Kidney epithelial cell (primary cell): Measurements from ENCODE around the gene ACKR3. TPM values are rescaled to one million over a fixed set of nuclear protein-coding genes. Genes with fewer than 3 reads are reported as not detected.

Experiments
- DNase-seq: peaks from one replicate; pipeline ENCODE4 v3.0.0-alpha.2; 2010; ENCODE audit warnings: low read depth
- H3K27me3 ChIP-seq: 2 replicates; pipeline ENCODE4 v1.6.0; 2011; ENCODE audit warnings: low read length; ENCODE audit not compliant: control insufficient read depth, insufficient read depth
- H3K36me3 ChIP-seq: 2 replicates; pipeline ENCODE4 v1.5.1; 2011; ENCODE audit warnings: low read length; ENCODE audit not compliant: control insufficient read depth, insufficient read depth
- H3K4me3 ChIP-seq: 2 replicates; pipeline ENCODE4 v1.5.1; 2011; ENCODE audit warnings: low read depth, mild to moderate bottlenecking, control low read depth, low read length
- total RNA-seq: library from RNA; depleted of rRNA; stranded (reverse); fragments of >200 nt; gene quantifications from 2 replicates; pipeline ENCODE4 v1.2.3, GENCODE V29; 2015
- TF ChIP-seq, protein P1 (sequence below): IDR thresholded peaks from 2 replicates; pipeline ENCODE4 v1.5.1; 2011; ENCODE audit warnings: mild to moderate bottlenecking, moderate library complexity, low read length, control low read depth, inconsistent platforms; ENCODE audit not compliant: insufficient read depth, poor library complexity, severe bottlenecking

Gene ACKR3
- total RNA-seq, 1 donor from 2014 or later: 1.2 TPM

DNA sequence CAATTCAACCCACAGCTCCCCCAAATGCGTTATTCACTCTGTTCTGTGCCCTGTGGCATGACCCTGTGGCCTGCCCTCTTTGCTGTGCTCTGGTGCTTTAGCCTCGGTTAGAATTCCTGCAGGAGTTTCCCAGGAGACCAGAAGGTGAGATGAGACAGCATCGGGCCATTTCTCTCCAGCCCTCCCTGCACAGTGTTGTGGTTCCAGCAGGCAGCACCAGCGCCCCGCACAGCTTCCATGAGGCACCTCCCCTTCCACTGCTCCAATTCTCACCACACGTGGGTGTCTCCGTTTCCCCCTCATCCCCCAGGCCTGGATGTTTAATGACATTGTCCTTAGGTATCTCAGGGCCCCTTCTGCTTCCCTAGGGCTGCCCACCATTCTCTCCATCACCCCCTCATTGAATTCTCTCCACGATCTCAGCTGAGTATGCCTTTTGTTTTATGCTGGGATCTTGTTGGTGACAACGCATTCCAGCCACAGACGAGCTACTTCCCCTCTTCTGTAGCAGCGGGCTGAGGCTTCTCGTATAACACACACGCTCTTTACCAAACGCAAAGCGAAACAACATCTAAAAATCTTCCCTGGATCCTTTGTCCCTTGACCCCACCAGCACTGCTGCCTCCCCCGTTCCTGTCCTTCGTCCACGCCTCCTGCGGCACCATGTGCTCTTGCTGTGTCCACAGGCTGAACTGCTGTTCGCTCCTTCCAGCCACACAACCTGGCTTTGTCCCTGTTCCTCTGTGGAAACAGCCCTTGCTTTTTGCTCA is 35.1 kb downstream of the ACKR3 start:
- TF ChIP-seq, protein P1, sequence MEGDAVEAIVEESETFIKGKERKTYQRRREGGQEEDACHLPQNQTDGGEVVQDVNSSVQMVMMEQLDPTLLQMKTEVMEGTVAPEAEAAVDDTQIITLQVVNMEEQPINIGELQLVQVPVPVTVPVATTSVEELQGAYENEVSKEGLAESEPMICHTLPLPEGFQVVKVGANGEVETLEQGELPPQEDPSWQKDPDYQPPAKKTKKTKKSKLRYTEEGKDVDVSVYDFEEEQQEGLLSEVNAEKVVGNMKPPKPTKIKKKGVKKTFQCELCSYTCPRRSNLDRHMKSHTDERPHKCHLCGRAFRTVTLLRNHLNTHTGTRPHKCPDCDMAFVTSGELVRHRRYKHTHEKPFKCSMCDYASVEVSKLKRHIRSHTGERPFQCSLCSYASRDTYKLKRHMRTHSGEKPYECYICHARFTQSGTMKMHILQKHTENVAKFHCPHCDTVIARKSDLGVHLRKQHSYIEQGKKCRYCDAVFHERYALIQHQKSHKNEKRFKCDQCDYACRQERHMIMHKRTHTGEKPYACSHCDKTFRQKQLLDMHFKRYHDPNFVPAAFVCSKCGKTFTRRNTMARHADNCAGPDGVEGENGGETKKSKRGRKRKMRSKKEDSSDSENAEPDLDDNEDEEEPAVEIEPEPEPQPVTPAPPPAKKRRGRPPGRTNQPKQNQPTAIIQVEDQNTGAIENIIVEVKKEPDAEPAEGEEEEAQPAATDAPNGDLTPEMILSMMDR: no peak
- H3K27me3 ChIP-seq: peaks cover 23% of the 10 kb centered on the region
- no peak overlapping the region for H3K4me3 ChIP-seq
- DNase-seq: no peak
- no peaks in the 10 kb centered on the region for H3K36me3 ChIP-seq

DNA sequence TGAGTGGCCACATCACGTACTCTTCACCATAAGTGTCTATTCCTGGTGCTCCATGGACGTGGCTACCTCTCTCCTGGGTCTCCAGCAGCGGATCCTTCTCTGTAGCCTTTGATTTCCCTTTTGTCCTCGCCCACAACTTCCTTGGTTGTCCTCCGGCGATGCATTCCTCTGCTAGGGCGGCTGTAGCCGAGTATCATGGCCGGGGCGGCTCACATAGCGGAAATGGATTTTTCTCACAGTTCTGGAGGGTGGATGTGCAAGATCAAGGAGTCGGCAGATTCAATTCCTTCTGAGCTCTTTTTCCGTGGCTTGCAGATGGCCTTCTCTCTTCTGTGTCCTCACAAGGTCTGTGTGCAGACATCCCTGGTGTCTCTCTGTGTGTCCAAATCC is 35.7 kb downstream of the ACKR3 start:
- Histone ChIP-seq H3K27me3 (peaks cover 23% of the 10 kb centered on the region), H3K36me3 (no peaks in the 10 kb centered on the region), H3K4me3 (no peak overlapping the region)
- TF ChIP-seq, protein P1: no peak
- no peak for DNase-seq

DNA sequence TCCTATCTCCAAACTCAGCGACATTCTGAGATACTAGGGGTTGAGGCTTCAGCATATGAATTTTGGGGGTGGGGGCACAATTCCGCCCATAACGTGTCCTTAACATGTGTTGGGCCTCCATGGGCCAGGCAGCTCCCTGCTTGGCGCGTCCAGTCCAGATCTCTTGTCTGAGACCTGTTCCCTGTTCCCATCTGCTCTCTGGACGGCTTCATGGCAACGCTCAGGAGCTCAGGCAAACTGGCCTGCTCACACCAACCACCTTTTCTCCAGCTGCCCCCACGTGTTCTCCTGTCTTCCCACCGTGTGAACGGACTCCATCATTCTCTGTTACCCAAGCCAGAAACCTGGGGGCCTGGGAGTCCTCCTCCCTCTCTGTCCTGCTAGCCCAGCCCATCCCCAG is 36.4 kb downstream of the ACKR3 start:
- TF ChIP-seq, protein P1: no peak
- no peak for DNase-seq
- Histone ChIP-seq H3K4me3 (no peak overlapping the region), H3K27me3 (peaks cover 19% of the 10 kb centered on the region), H3K36me3 (no peaks in the 10 kb centered on the region)

DNA sequence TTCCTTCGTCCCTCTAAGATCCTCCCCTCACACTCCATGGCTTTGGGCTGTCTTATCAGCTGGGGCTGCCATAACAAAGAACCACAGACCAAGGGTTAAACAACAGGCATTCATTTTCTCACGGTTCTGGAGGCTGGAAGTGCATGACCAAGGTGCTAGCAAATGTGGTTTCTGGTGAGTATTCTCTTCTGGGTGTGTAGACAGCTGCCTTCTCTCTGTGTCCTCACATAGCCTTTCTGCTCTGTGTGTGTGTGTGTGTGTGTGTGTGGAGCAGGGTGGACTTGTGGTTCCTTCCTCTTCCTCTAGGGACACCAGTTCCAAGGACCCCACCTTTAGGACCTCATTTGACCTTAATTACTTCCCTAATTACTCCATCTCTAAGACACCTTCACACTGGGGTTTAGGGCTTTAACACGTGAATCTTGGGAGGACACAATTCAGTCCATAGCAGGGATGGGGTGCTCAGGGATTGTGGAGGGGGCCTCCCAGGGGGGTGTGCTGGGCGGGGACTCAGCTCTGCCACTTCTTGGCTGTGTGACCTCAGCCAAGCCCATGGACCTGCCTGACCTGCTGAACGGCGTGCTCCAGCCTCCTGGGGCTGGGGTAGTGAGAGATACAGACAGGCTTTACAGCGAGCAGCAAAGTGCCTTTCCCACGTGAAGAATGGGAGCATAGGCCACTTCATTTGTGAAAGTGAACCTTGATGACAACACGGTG is 38.0 kb downstream of the ACKR3 start:
- Histone ChIP-seq H3K36me3 (no peaks in the 10 kb centered on the region), H3K27me3 (peaks cover 16% of the 10 kb centered on the region), H3K4me3 (no peak overlapping the region)
- TF ChIP-seq, protein P1: no peak
- DNase-seq: no peak

DNA sequence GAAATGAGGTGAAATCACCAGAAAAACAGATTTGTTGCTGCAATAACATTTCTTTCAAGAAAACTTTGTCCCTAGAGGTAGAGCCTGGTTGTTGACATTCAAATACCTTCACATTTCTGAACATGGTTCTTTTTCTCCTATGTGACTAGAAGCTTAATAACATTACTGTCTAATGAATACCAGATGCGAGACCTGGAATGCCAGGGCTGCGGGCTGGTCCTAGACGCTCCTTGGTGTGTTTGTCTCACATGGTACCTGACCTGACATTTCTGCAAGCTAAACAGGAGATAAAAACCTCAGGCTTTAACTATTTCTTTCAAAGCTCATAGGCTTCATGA is 38.5 kb downstream of the ACKR3 start:
- H3K27me3 ChIP-seq: peaks cover 16% of the 10 kb centered on the region
- H3K4me3 ChIP-seq: no peak overlapping the region
- H3K36me3 ChIP-seq: no peaks in the 10 kb centered on the region
- no peak for DNase-seq
- TF ChIP-seq, protein P1: no peak

DNA sequence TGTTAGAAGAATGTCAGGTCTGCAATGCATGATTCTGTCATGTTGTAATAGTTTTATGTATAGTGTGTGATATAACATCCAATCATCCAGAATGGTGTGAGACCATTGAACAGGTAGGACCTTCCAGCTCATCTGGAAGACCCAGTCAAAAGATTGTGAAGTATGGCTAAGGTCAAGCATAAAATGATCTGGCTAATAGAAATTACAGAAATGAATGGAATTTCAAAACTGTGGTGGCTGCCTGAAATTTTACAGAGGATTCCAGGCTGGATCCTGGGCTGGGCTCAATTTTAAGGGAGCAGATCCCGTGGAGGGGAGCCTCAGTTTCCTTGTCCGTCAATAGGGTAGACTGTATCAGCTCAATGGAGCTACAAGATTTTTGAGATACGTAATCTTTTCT is 39.1 kb downstream of the ACKR3 start:
- Histone ChIP-seq H3K36me3 (no peaks in the 10 kb centered on the region), H3K4me3 (no peak overlapping the region), H3K27me3 (peaks cover 16% of the 10 kb centered on the region)
- no peak for DNase-seq
- TF ChIP-seq, protein P1: no peak
